Gastroesophageal sphincter (tissue), 3 donors: Measurements from ENCODE around the gene HPS3.

Experiments
- CTCF ChIP-seq, 4 experiments: fragments of 200-600 bp in 2 of 4; fragments of 450-650 bp in 2 of 4; sonication (generic) in 1 of 4; IDR thresholded peaks; one replicate each; pipeline ENCODE4 v1.5.1; 2017 to 2019; ENCODE audit warnings: antibody characterized with exemption in 4 of 4, mild to moderate bottlenecking in 2 of 4, moderate library complexity in 2 of 4
- POLR2A ChIP-seq, 2 donors: fragments of 450-650 bp; IDR thresholded peaks; one replicate each; pipeline ENCODE4 v1.6.1; 2017; ENCODE audit warnings: antibody characterized with exemption in 2 of 2, mild to moderate bottlenecking in 2 of 2, moderate library complexity in 1 of 2
- POLR2AphosphoS5 ChIP-seq: sonication (generic); formaldehyde crosslinking; IDR thresholded peaks from one replicate; pipeline ENCODE4 v1.6.1; 2017; ENCODE audit warnings: antibody characterized with exemption

GRCh38 chr3:149145974-149146373, 16.5 kb downstream of the HPS3 start:
- TF ChIP-seq CTCF (IDR thresholded peaks at IDR 0.05) (no peak), POLR2AphosphoS5 (no peak), POLR2A (IDR thresholded peaks at IDR 0.05) (no peak)
